Inflammatory macrophage treated with lipopolysaccharide for 1 hour (primary cell): ENCODE data around the gene H2BK1.

Experiments used
- DNase-seq, 2 donors: peaks; one replicate each; pipeline ENCODE4 v3.0.0-alpha.2; 2020 to 2022

H2BK1 gene

DNA sequence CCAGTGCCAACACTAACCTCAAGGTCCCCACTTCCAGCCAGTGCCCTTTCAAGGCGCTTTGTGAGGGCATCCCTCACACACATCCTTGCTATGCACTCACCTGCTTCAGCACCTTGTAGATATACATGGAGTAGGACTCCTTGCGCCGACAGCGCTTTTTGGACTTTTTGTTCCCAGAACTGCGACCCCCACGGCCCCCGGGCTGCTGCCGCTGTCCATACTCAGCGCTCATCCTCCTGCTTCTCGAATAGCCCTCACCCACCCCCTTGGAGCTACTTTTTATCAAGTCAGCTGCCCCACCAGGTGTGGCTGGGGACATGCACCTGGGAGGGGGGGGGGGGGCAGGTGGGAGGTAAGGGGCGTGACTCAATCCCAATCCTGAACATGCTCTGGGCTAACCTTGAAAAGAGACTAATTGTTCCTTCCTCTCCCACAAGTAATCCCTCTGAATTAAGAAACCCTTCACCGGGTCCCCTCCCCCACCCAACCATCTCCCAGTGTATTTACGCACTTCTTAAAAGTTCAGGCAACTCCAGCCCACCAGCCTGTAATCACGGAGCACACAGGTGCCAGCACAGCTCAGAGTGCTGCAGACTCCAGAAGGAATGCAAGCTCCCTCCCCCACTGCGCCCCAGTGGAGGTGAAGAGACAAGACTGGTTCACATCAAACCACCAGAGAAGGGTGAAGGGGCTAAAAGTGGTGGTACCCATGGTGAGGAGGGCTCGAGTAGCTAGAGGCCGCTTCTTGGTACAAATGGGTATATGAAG is at the start of gene H2BK1:
Gene H2BK1, minus strand, starts transcription at position 402 of the 768 bp plus-strand sequence. Its CDS starts 170 bp downstream, at position 232.
- no peak for DNase-seq

DNA sequence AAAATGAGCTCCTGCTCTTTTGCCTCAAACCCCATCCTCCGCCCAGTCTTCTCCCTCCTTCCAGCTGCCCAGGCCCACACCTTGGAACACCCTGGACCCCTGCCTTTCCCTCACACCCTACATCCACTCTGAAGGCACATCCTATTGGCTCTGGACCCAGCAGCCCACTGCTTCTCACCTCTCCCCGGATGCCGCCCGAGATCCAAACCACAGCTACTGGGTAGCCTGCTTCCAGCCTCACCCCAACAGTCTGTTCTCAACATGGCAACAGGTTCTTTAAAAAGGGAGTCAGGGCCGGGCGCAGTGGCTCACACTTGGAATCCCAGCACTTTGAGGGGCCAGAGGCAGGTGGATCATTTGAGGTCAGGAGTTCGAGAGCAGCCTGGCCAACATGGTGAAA is 47.7 kb upstream of the H2BK1 start:
- DNase-seq, result no peak

DNA sequence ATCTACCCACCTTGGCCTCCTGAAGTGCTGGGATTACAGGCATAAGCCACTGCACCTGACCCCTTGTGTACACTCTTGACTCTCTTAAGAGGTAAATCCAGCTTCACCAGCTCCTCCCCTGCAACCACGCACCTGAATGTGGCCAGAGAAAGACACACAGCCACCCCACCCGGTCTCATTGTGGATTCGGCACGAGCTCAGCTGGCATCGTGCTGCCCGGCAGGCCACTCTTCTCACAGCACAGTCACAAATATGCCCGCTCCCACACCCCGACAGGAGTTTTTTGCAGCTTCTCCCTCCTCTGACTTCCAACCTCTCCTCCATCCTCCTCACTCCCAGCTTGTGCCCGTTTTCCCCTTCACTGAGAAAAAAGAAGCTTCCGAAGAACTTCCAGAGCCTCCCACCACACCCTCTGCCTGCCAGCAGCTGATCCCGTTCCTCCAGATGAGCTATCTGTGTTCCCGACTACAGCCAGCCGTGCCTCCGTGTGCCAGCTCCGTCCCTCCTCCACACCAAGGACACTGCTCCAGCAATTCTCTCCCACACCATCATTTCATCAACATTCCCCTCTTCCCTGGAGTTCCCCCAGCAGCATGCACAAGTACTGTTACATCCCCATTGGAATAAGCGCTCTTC is 46.2 kb upstream of the H2BK1 start:
- DNase-seq, result no peak

DNA sequence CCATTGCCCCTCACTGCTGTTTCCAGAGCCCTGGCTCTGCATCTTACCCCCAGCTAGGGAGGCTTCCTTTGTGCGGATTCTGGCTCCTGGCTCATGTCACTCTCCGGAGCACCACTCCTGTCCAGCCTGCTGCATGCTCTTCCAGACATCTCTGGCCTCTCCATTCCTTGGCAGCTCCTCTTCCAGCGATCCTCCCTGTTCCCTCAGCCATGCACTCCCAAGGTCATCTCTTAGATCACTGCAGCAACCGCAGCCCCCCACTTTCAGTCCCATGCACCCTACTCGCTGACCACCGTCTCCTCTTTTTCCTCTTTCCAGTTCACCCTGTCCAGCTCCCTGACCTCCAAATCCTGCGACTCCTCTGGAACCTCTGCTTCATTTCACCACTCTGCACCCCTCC is 45.1 kb upstream of the H2BK1 start:
- DNase-seq, result no peak

DNA sequence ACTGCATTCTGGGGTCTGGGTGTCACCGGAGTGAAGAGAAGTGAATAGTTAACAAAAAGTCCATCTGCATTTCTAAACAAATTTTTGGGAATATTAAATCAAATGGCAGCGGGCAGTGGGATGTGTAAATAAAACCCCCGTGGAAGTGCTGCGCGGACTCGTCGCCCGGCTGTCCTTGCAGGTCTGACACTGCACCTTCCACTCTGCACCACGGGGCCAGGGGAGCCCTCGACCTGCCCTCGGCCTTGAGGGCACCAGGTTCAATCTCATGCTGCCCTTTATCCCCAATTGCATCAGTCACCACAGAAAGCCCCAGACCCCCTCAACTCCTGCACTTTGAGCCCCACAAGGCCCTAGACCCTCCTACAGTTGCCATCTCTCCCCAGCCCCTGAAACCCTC is 44.6 kb upstream of the H2BK1 start:
- DNase-seq, result no peak

DNA sequence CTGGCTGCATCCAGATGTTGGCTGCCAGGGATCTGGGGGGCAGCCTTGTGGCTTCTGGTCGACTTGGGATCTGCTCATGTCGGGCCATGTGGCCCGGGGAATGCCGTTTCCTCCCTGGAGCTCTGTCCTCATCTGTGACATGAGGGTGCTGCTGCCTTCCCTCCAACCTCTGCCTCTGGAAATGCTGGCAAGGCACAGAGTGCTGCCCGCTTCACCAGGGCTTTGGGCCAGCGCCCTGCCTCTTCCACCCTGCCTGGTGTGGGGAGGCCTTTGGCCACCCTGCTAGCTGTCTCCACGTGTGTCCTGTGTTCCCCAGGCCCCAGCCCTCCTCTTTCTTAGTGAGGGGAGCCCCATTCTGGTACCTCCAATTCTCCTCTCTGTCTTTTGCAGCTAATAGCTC is 44.0 kb upstream of the H2BK1 start:
- no peak for DNase-seq

DNA sequence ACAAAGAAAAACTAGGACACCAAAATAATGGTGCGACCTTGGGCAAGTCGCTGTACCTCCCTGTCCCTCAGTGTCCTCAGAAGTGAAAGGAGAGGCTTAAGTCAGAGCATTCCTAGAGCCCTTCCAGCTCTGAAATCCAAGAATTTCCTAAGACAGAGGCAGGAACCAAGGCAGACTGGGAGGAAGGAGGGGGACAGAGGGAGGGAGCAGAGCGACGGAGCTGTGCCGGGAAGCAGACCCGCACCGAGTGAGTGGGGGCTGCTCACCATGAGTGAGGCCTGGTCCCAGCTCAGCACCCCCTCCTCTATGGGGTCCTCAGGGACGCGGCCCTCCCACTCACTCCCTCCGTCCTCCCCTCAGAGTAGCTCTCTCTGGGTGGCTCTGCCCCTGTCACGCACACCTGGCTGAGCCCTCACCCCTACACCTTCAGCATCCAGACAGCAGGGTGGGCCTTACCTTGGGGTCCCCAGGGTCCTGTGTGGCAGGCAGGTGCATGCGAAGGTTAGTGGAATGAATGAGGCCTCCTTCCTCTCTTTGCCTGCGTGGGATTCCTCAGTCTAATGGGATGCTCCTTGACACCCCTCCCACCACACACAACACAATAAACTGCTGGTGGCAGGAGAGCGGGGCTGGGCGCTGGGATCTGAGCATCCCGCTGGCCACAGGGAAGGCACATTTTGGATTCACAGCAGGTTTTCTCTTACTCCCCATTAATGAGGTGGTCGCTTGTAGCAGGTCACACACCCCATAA is 42.8 kb upstream of the H2BK1 start:
- DNase-seq, result no peak

DNA sequence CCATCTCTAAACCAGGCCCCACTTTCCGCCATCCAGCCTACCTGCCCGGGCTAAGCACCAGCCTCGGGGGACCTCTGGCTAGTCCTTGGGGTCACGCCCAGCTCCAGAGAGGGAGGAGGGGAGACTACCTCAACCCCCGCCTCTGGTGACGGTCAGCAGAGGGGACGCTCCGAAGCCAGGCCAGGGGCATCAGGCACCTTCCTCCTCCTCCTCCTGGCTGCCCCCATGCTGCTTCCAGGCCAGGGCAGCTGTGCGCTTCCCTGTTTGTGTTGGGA is 42.2 kb upstream of the H2BK1 start:
- no peak for DNase-seq

DNA sequence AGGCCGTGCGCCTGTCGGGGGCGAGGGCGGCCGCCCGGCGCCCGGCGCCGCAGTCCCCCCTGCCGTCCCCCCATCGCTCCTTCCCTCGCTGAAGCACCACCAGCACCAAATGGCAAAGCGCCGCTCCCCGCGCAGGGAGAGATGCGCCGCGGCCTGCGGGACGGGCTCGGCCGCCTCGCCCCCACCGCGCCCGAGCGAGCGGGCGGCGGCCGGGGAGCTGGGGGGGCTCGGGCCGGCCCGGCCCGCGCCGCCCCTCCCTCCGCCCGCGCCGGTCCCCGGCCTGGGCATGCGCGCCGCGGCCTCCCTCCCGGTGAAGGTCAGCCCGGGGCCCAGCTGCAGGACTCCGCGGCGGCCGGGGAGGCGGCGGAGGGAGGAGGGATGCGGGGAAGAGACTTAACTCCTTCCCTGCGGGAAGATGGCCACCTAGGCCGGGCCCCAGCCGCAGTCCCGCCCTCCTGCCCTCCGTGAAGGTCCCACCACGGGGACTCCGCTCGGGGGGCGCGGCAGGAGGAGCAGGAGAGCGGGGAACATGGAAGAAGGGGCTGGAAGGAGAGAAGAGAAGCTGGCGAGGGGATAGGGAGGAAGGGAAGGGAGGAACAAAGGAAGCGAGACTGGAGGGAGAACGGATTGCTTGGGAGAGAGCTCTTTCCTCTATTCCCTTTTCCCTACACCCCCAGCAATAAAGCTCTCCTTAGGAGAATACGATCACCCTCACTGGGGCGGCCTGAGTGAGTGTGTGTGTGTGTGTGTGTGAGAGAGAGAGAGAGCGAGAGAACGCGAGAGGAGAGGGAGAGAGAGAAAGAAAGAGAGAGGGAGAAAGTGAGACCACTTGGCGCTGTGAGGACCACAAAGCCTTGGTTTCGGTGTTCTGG is 41.6 kb upstream of the H2BK1 start:
- DNase-seq, result no peak

DNA sequence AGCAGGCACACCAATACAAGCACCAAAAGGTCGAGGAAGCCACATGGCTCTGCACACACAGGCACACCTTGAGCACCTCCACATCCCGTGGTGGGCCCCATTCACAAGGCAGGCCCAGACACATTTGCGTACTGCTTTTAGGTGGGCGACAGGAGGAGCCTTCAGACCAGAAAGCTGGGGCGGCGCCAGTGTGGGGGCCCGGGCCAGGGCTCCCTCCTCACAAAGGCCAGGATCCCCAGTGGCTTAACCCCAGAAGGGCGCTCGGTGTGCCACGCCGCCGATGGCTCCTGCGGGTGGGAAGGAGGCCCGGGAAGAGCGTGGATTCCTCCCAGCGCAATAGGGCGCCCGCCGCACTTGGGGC is 41.0 kb upstream of the H2BK1 start:
- DNase-seq, result no peak

DNA sequence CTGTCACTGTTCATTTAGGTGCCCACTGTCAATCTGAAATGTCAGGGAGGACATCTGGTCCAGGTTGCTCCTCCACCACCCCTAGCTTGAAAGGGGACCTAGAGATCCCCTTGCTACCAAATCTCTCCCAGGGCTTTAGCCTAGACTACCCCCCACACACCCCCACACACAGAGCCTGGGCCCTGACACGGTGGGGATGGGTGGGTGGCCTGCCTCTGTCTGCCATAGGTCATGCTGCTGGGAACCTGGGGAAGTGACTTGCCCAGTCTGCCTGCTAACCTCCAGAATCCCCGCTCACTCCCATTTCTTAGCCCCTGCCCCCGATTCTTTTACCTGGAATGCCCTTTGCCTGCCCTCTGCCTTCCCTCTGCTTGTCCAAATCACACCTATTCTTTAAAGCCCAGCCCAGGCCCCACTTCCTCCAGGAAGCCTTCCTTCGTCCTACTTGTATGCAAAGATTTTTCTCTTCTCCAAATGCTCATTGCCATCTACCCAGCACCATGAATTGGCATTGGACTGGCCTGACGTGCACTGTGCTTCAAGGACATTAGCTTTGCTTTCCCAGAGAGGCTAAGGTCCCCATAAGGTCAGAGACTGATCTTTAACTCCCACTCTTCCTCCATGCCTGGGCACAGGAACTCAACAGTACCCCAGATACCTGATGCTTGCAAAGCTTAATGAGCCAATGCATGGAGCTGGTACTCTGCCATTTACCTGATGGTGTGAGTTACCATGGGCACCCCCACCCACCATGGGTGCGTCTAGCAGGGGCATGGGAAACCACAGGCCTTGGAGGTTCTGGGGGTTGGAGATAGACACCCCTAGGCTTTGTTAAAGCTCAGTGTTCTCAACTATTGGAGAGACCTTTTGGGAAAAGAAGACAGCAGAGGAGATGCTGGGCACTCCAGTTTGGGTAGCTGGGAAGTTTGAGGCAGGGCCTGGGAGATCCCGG is 40.2 kb upstream of the H2BK1 start:
- no peak for DNase-seq

DNA sequence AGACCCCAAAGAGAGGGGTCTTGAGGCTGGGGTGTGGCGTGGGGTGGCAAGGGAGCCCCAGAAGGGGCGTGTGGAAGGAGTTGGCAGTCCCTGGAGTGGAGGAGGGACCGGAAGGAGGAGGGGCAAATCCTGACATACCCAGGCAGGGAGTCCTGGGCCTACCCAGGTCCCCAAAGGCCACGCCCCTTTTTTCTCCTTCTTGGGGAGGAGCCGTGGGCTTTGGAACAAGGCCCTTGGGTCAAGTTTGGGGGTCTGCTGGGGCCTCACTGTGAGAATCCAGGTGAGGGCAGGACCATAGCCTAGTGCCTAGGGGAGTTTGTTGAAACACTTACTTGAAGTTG is 39.4 kb upstream of the H2BK1 start:
- no peak for DNase-seq

DNA sequence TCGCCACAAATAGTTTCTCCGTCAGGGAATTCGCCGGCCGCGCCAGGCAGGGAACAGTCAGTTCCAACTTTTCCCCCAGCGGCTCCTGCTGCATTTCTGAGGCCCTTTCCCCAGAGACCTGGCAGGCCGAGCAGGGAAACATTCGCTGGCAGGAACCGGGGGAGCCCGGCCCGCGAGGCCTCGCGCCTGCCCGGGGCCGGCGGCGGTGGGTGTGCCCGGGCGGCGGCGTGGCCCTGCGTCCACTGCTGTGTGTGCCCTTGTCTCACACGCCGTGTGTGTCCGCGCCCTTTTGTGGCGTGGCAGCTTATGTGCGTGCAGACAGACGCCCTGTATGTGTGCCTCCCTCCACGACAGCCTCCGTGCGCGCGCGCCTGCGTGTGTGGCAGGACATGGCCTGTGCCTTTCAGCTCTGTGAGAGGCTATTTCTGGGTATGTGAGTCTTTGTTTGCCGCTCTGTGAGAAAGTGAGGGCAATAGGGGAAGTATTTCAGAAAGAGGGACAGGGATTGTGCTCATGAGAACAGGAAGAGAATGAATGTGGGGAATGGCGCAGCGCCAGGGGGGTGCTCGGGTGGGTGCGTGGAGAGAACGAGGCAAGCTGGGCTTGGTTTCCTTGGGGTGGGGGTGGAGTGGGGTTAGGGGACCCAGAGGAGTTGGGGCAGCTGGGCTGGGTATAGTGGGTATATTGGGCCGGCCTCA is 38.9 kb upstream of the H2BK1 start:
- peak; percentile 44 to 54 for DNase-seq

DNA sequence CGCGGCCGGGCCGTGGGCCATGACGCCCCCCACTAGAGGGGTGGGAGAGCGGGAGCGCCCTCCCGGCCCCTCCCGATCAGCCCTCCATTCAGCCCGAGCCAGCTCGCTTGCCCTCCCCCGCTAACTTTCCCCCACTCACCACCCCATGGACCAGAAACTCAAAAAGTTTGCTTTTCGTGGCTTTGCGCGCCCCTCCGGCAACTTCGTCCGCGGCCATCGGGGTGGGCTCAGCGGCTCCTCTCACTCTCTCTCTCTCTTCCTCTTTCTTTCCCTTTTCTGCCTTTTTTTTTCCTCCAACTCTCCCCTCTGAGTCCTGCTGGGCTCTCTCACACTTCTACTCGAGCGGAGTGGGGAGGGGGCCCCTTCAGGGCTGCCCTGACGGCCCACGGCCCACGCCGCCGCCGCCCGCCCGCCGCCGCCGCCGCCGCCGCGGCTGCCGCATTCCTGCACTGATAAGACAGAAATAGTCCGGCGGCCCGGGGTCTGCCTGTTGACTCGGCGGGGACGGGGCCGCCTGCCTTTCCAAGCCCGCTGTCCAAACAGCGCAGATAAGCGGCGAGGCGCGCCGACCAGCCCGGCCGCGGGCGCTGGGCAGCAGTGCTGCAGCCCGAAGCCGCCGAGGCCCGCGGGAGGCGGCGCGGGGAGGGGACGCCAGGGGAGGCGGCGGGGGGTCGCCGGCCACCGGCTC is 38.2 kb upstream of the H2BK1 start, which contains the start of gene SMARCD3:
Gene SMARCD3, minus strand, starts transcription at position 349 of the 688 bp plus-strand sequence. Its CDS starts 132 bp downstream, at position 217.
- no peak for DNase-seq

DNA sequence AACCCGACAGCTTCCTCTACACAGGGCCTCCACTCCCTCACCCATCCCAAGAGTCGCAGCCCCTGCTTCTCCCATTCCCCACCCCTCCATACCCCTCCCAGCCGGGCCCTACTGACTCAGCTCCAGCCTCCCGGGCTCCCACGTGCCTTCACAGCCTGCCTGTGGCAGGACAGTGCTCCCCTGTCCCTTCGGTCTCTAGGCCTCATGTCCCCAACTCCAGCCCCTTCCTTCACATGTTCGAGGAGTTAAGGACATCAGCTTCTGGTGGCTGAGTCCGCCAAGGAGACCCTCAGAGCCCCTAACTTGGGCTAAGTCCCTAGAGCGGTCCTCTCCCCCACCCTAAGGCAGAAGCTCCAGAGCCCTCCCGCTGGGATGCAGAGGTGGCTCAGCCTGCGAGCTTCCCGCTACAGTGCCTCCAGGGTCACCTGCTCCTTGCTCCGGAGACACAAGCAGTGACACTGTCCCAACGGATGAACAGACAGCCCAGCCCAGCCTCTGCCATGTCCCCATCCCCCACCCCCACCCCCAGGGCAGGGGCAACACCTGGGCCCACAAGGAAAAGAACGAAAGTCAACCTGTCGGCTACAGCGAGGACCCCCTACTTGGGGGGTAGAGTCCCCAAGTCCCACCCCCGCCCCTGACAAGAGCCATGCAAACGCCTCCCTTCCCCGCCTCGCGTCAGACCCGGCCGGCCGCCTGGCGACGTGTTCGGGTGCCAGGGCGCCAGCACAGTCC is 37.5 kb upstream of the H2BK1 start:
- DNase-seq, result no peak

DNA sequence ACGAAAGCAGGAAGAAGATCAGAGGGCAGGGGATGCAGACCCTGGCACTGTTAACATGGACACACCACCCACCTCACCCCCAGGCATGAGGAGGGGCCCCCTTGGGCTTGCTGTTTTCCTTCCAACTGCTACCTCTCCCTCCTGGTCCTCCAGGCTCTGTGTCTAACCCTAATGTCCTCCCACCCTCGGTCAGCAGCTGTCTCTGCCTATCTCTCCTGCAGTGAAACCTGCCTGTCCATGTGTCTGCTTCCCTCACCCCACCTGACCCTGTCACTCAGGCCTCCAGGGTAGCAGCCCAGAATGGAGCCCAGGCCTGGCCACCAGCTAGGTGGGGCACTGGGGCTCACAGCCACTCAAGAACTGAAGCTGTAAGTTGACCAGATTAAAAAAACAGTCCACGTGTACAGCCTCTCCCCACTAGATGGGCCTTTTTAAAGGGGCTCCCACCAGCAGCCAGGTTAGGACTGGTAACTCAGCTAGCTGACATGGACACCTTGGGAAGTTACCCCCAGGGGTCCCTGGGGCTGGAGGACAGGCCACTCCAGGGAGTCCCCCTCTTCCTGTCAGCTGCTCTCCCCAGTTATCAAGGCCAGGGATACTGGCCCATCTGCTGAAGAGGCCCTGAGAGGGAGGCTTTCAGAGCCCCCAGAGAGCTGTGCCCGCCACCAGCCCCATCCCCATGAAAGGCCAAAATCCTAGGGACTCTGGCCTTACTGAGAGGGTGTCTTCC is 36.7 kb upstream of the H2BK1 start:
- DNase-seq, result no peak

DNA sequence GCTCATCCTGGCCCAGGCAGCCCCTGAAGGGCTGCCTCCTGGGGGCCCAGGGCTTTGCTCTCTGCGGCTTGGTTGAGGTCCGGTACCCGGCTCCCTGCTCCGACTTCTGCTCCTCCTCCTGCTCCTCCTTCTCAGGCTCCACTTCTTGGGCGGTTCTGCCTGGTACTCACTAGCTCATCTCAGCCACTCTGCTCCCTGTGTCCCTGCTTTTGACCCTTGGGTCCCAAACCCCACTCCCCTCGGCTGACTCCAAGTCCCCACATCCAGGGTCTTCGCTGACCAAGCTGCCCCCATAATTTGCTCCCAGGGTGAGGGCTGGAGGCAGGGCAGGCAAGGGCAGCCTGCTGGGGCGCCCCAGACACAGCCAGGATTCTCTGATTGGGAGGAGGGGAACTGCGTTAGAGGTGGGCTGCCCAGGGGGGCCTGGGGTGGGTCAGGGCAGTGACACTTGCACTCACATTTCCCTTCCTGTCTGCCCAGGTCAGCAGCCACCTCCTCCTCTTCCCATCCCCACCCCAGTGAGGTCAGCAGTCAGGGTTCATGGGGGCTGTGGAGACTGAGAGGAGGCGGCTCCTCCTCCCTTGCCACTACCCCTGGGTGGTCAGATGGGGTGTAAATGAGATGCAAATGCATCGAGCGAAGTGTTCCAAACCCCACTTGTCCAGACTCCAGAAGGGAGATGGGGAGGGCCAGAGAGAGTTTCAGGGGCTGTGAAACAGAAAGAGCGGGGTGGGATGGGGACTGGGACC is 36.0 kb upstream of the H2BK1 start:
- DNase-seq, result no peak

DNA sequence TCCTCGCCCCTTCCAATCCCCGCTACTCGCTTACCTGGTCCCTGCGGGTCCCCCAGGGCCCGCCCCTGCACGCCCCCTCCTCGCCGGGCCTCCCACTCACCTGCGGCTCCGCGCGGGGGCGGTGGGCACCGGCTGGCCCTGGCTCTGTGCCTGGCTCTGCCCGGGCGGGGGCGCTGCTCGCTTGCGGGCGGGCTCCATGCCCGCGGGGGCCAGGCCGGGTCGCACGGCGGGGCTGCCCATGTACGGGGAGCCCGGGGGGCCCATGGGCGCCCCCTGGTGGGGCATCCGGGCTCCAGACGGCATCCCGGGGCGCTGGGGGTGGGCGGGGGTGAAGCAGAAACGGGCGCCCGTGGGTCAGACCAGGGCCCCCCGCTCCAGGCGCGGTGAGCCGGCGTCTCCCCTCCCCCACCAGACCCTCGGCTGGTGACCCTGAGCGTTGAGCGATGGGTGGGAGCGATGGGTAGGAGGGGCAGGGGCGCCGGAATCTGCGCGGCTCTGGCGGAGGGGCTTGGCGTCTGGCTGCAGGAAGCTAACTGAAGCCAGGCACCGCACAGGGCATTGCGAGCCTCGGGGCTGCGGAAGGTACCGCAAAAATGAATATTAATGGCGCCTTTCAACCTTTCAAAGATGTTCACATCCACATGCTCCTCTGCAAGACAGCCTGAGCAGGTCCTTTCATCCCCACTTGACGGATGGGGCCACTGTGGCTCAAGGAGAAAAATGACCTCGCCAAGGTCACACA is 35.2 kb upstream of the H2BK1 start:
- peak in 1 of 2 donors; percentile 38 for DNase-seq
